Measurements from ENCODE around the gene KCNV2.

Gene KCNV2

GRCh38 chr9:2742214-2742613 lies 24.9 kb downstream of the KCNV2 start:
- H2BK12ac ChIP-seq (ENCODE audit: low read length), result no peak overlapping the region
- no peak overlapping the region for H3K4me2 ChIP-seq (ENCODE audit: low read length)
- no peak overlapping the region for H4K12ac ChIP-seq (ENCODE audit: low read depth, low read length)
- no peak overlapping the region for H2BK5ac ChIP-seq (ENCODE audit: low read depth, low read length, poor library complexity)
- H4K8ac ChIP-seq (ENCODE audit: low read depth, low read length), result no peak overlapping the region
- no peaks in the 10 kb centered on the region for H3K79me1 ChIP-seq (ENCODE audit: low read length)
- peak in 1 of 2 donors; percentile 62 for DNase-seq
- whole genome bisulfite sequencing (ENCODE audit: extremely low coverage, insufficient coverage, insufficient read length), result no CpG with 5 or more reads among the region's 7 CpGs
- H3K27ac ChIP-seq (ENCODE audit: low read depth, low read length), result no peak overlapping the region
- no peak overlapping the region for H2AK5ac ChIP-seq (ENCODE audit: low read length)
- no peak overlapping the region for H2AFZ ChIP-seq (ENCODE audit: insufficient read depth, low read length, poor library complexity)
- no peaks in the 10 kb centered on the region for H3K27me3 ChIP-seq (ENCODE audit: insufficient read depth, low read length)
- no peak overlapping the region for H3K4ac ChIP-seq (ENCODE audit: low read depth, low read length)
- no peak overlapping the region for H2BK120ac ChIP-seq (ENCODE audit: insufficient read depth, low read length, poor library complexity)
- no peak overlapping the region for H3K23ac ChIP-seq (ENCODE audit: low read length)
- H3K9ac ChIP-seq (ENCODE audit: low read length), result no peak overlapping the region
- no peaks in the 10 kb centered on the region for H3K36me3 ChIP-seq (ENCODE audit: control insufficient read depth in 1 of 2, insufficient read depth in 2 of 2, low read length in 2 of 2)
- peaks cover 6 to 11% of the 10 kb centered on the region in 2 experiments for H3K4me1 ChIP-seq (ENCODE audit: control insufficient read depth in 1 of 2, insufficient read depth in 2 of 2, low read length in 2 of 2)
- no peak overlapping the region for H3K14ac ChIP-seq (ENCODE audit: low read length)
- no peaks in the 10 kb centered on the region for H3K9me3 ChIP-seq (ENCODE audit: insufficient read depth, low read depth, low read length)
- no peak overlapping the region for H3K18ac ChIP-seq (ENCODE audit: low read length)
- no peaks in the 10 kb centered on the region for H3K79me2 ChIP-seq (ENCODE audit: control insufficient read depth, insufficient read depth, low read length, poor library complexity)
- no peak overlapping the region for H3K4me3 ChIP-seq (ENCODE audit: low read depth, low read length)
- H4K91ac ChIP-seq (ENCODE audit: low read depth, low read length), result no peak overlapping the region

- no peak overlapping the region for H4K91ac ChIP-seq (ENCODE audit: low read depth, low read length)
- no peak overlapping the region for H4K8ac ChIP-seq (ENCODE audit: low read depth, low read length)
- no peak overlapping the region for H3K27ac ChIP-seq (ENCODE audit: low read depth, low read length)
- H3K27me3 ChIP-seq (ENCODE audit: insufficient read depth, low read length), result no peaks in the 10 kb centered on the region
- no peaks in the 10 kb centered on the region for H3K79me2 ChIP-seq (ENCODE audit: control insufficient read depth, insufficient read depth, low read length, poor library complexity)
- no peak overlapping the region for H4K12ac ChIP-seq (ENCODE audit: low read depth, low read length)
- no peak overlapping the region for H3K4ac ChIP-seq (ENCODE audit: low read depth, low read length)
- H3K79me1 ChIP-seq (ENCODE audit: low read length), result no peaks in the 10 kb centered on the region
- no peak overlapping the region for H2BK5ac ChIP-seq (ENCODE audit: low read depth, low read length, poor library complexity)
- WGBS (ENCODE audit: extremely low coverage, insufficient coverage, insufficient read length), result no CpG with 5 or more reads among the region's 5 CpGs
- no peak overlapping the region for H2BK120ac ChIP-seq (ENCODE audit: insufficient read depth, low read length, poor library complexity)
- no peak overlapping the region for H2BK12ac ChIP-seq (ENCODE audit: low read length)
- H3K9ac ChIP-seq (ENCODE audit: low read length), result no peak overlapping the region
- H3K4me1 ChIP-seq (ENCODE audit: control insufficient read depth in 1 of 2, insufficient read depth in 2 of 2, low read length in 2 of 2), result peaks cover 6 to 13% of the 10 kb centered on the region in 2 experiments
- no peaks in the 10 kb centered on the region for H3K9me3 ChIP-seq (ENCODE audit: insufficient read depth, low read depth, low read length)
- H3K18ac ChIP-seq (ENCODE audit: low read length), result no peak overlapping the region
- no peak for DNase-seq
- H2AK5ac ChIP-seq (ENCODE audit: low read length), result no peak overlapping the region
- no peak overlapping the region for H3K23ac ChIP-seq (ENCODE audit: low read length)
- H2AFZ ChIP-seq (ENCODE audit: insufficient read depth, low read length, poor library complexity), result no peak overlapping the region
- no peak overlapping the region for H3K4me2 ChIP-seq (ENCODE audit: low read length)
- no peak overlapping the region for H3K14ac ChIP-seq (ENCODE audit: low read length)
- H3K4me3 ChIP-seq (ENCODE audit: low read depth, low read length), result no peak overlapping the region
- H3K36me3 ChIP-seq (ENCODE audit: control insufficient read depth in 1 of 2, insufficient read depth in 2 of 2, low read length in 2 of 2), result no peaks in the 10 kb centered on the region
Measured at GRCh38 chr9:2743937-2744529, 26.7 kb downstream of the KCNV2 start.

GRCh38 chr9:2745560-2746380 lies 28.5 kb downstream of the KCNV2 start:
- Histone ChIP-seq H3K79me2 (ENCODE audit: control insufficient read depth, insufficient read depth, low read length, poor library complexity) (no peaks in the 10 kb centered on the region), H3K4me1 (ENCODE audit: control insufficient read depth in 1 of 2, insufficient read depth in 2 of 2, low read length in 2 of 2) (peaks cover 6 to 13% of the 10 kb centered on the region in 2 experiments), H3K4me2 (ENCODE audit: low read length) (peak overlapping the region; percentile 2), H2BK12ac (ENCODE audit: low read length) (no peak overlapping the region), H3K36me3 (ENCODE audit: control insufficient read depth in 1 of 2, insufficient read depth in 2 of 2, low read length in 2 of 2) (no peaks in the 10 kb centered on the region), H3K27me3 (ENCODE audit: insufficient read depth, low read length) (no peaks in the 10 kb centered on the region), H3K9ac (ENCODE audit: low read length) (no peak overlapping the region), H3K4ac (ENCODE audit: low read depth, low read length) (no peak overlapping the region), H3K4me3 (ENCODE audit: low read depth, low read length) (no peak overlapping the region), H3K79me1 (ENCODE audit: low read length) (no peaks in the 10 kb centered on the region), H4K8ac (ENCODE audit: low read depth, low read length) (no peak overlapping the region), H4K12ac (ENCODE audit: low read depth, low read length) (no peak overlapping the region), H3K27ac (ENCODE audit: low read depth, low read length) (no peak overlapping the region), H3K14ac (ENCODE audit: low read length) (no peak overlapping the region), H4K91ac (ENCODE audit: low read depth, low read length) (no peak overlapping the region), H2AK5ac (ENCODE audit: low read length) (no peak overlapping the region), H3K23ac (ENCODE audit: low read length) (no peak overlapping the region), H3K18ac (ENCODE audit: low read length) (no peak overlapping the region), H2BK5ac (ENCODE audit: low read depth, low read length, poor library complexity) (no peak overlapping the region), H2AFZ (ENCODE audit: insufficient read depth, low read length, poor library complexity) (no peak overlapping the region), H2BK120ac (ENCODE audit: insufficient read depth, low read length, poor library complexity) (no peak overlapping the region), H3K9me3 (ENCODE audit: insufficient read depth, low read depth, low read length) (no peaks in the 10 kb centered on the region)
- no CpG with 5 or more reads among the region's 9 CpGs for WGBS (ENCODE audit: extremely low coverage, insufficient coverage, insufficient read length)
- DNase-seq, result peak in 1 of 2 donors; percentile 38

- peaks cover 6 to 13% of the 10 kb centered on the region in 2 experiments for H3K4me1 ChIP-seq (ENCODE audit: control insufficient read depth in 1 of 2, insufficient read depth in 2 of 2, low read length in 2 of 2)
- no peaks in the 10 kb centered on the region for H3K36me3 ChIP-seq (ENCODE audit: control insufficient read depth in 1 of 2, insufficient read depth in 2 of 2, low read length in 2 of 2)
- no peak overlapping the region for H3K4ac ChIP-seq (ENCODE audit: low read depth, low read length)
- H2BK120ac ChIP-seq (ENCODE audit: insufficient read depth, low read length, poor library complexity), result no peak overlapping the region
- H3K23ac ChIP-seq (ENCODE audit: low read length), result no peak overlapping the region
- DNase-seq, result no peak
- no CpG with 5 or more reads among the region's 2 CpGs for WGBS (ENCODE audit: extremely low coverage, insufficient coverage, insufficient read length)
- H3K4me2 ChIP-seq (ENCODE audit: low read length), result no peak overlapping the region
- no peaks in the 10 kb centered on the region for H3K27me3 ChIP-seq (ENCODE audit: insufficient read depth, low read length)
- no peak overlapping the region for H2AK5ac ChIP-seq (ENCODE audit: low read length)
- H3K27ac ChIP-seq (ENCODE audit: low read depth, low read length), result no peak overlapping the region
- no peaks in the 10 kb centered on the region for H3K79me2 ChIP-seq (ENCODE audit: control insufficient read depth, insufficient read depth, low read length, poor library complexity)
- H3K79me1 ChIP-seq (ENCODE audit: low read length), result no peaks in the 10 kb centered on the region
- no peaks in the 10 kb centered on the region for H3K9me3 ChIP-seq (ENCODE audit: insufficient read depth, low read depth, low read length)
- no peak overlapping the region for H2AFZ ChIP-seq (ENCODE audit: insufficient read depth, low read length, poor library complexity)
- no peak overlapping the region for H4K12ac ChIP-seq (ENCODE audit: low read depth, low read length)
- H2BK12ac ChIP-seq (ENCODE audit: low read length), result no peak overlapping the region
- H3K18ac ChIP-seq (ENCODE audit: low read length), result no peak overlapping the region
- no peak overlapping the region for H3K14ac ChIP-seq (ENCODE audit: low read length)
- H3K9ac ChIP-seq (ENCODE audit: low read length), result no peak overlapping the region
- H4K91ac ChIP-seq (ENCODE audit: low read depth, low read length), result no peak overlapping the region
- no peak overlapping the region for H3K4me3 ChIP-seq (ENCODE audit: low read depth, low read length)
- no peak overlapping the region for H4K8ac ChIP-seq (ENCODE audit: low read depth, low read length)
- H2BK5ac ChIP-seq (ENCODE audit: low read depth, low read length, poor library complexity), result no peak overlapping the region
Measured at GRCh38 chr9:2749485-2749884, 32.2 kb downstream of the KCNV2 start.
